HCT116 (cell line): ENCODE results near the gene SRR.

ENCODE experiments used
- EZH2 ChIP-seq: fragments of 200-600 bp; sonication (generic); IDR thresholded peaks from 2 replicates; pipeline ENCODE4 v1.6.1; 2017; ENCODE audit warnings: antibody characterized with exemption, mixed run types
- FOSL1 ChIP-seq: IDR thresholded peaks from 2 replicates; pipeline ENCODE4 v1.6.1; 2012; ENCODE audit warnings: low read depth
- POLR2A ChIP-seq: IDR thresholded peaks from 2 replicates; pipeline ENCODE4 v1.7.0; 2011; ENCODE audit warnings: borderline replicate concordance; ENCODE audit not compliant: insufficient read depth, insufficient read length; ENCODE audit errors: extremely low read depth
- POLR2AphosphoS5 ChIP-seq: IDR thresholded peaks from 2 replicates; pipeline ENCODE4 v1.6.1; 2011; ENCODE audit warnings: mild to moderate bottlenecking, low read depth, low read length, moderate library complexity
- SIN3A ChIP-seq: IDR thresholded peaks from 2 replicates; pipeline ENCODE4 v1.6.1; 2012; ENCODE audit warnings: low read depth
- SP1 ChIP-seq: IDR thresholded peaks from 2 replicates; pipeline ENCODE4 v1.6.1; 2012; ENCODE audit warnings: low read depth
- YY1 ChIP-seq: IDR thresholded peaks from 2 replicates; pipeline ENCODE4 v1.6.1; 2011; ENCODE audit warnings: low read length, low read depth, moderate library complexity, mild to moderate bottlenecking; ENCODE audit not compliant: insufficient replicate concordance; ENCODE audit errors: extremely low read depth
- ZNF274 ChIP-seq: fragments of 200-500 bp; sonication (Bioruptor generic); IDR thresholded peaks from 2 replicates; pipeline ENCODE4 v1.6.1; 2014; ENCODE audit warnings: mild to moderate bottlenecking, low read depth, low read length, inconsistent platforms
- TF ChIP-seq, protein P1 (sequence below), 3 experiments: fragments of 200-600 bp in 1 of 3; sonication (generic) in 1 of 3; IDR thresholded peaks in 2 of 3; conservative IDR thresholded peaks in 1 of 3; 2 replicates each; pipeline ENCODE4 v1.5.1; 2012 to 2017; ENCODE audit warnings: low read depth in 2 of 3, low read length in 2 of 3, antibody characterized with exemption in 1 of 3, borderline replicate concordance in 1 of 3, control low read depth in 1 of 3, mild to moderate bottlenecking in 1 of 3, mixed read lengths in 1 of 3, mixed run types in 1 of 3, moderate library complexity in 1 of 3; ENCODE audit not compliant: insufficient read depth in 1 of 3

DNA sequence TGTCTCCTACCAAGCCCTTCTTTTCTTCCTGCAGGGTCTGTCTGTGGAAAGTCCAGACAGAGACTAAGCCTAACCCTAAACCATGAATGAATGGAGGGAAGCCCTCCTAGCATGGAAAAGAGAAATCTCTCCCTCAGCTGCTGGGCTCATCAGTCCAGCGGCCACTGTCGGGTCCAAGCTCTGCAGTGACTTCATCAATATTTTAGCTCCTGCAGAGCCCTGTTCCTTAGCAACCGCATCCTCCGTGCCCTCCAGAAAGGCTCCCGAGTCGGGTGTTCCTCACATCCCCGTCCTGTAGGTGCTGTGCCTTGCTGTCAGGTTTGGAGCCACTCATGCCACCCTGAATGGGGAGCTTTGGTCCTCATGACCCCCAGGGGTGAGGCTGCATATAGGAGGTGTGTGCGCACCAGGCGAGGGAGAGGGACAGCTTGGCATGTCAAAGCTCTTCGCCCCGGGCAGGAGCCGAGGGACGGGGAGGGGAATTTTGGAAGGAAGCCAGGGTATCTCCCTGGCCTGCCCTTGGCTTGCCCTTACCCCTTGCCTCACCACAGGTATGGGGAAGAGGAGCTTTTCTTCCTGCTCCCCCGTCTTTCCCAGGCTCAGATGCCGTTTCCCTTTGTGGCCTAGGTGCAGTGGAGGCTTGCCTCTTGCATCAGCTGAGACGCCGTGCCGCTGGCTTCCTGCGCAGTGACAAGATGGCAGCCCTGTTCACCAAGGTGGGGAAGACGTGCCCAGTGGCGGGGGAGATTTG, 57.4 kb downstream of the SRR start:
- TF ChIP-seq, protein P1, sequence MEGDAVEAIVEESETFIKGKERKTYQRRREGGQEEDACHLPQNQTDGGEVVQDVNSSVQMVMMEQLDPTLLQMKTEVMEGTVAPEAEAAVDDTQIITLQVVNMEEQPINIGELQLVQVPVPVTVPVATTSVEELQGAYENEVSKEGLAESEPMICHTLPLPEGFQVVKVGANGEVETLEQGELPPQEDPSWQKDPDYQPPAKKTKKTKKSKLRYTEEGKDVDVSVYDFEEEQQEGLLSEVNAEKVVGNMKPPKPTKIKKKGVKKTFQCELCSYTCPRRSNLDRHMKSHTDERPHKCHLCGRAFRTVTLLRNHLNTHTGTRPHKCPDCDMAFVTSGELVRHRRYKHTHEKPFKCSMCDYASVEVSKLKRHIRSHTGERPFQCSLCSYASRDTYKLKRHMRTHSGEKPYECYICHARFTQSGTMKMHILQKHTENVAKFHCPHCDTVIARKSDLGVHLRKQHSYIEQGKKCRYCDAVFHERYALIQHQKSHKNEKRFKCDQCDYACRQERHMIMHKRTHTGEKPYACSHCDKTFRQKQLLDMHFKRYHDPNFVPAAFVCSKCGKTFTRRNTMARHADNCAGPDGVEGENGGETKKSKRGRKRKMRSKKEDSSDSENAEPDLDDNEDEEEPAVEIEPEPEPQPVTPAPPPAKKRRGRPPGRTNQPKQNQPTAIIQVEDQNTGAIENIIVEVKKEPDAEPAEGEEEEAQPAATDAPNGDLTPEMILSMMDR (IDR thresholded peaks at IDR 0.05 in 2 of 3, conservative IDR thresholded peaks at IDR 0.05 in 1 of 3; ENCODE audit: borderline replicate concordance in 1 of 3, insufficient read depth in 1 of 3, low read depth in 2 of 3, low read length in 2 of 3), result no peak
- TF ChIP-seq POLR2AphosphoS5, result no peak
- TF ChIP-seq SP1, result no peak
- no peak for TF ChIP-seq EZH2
- TF ChIP-seq FOSL1, result no peak
- TF ChIP-seq ZNF274, result no peak
- no peak for TF ChIP-seq YY1
- no peak for TF ChIP-seq SIN3A
- TF ChIP-seq POLR2A, result no peak
